H1 (cell line): ENCODE measurements around the gene DNAJB12. TPM values are rescaled to one million over a fixed set of nuclear protein-coding genes. Genes with fewer than 3 reads are reported as not detected.
A peak's percentile ranks its signal among the peaks of the same experiment; 100 is the strongest.

ENCODE experiments used
- CTCF ChIA-PET: fragments of 300-600 bp; sonication (Branson Sonifier 250); formaldehyde crosslinking; loops from one replicate; lab custom pipeline; 2021; ENCODE audit not compliant: partially characterized antibody; lab: Charles Lee
- POLR2A ChIA-PET: fragments of 300-600 bp; sonication (Branson Sonifier 250); formaldehyde crosslinking; loops from one replicate; lab custom pipeline; 2021; ENCODE audit warnings: inconsistent platforms; ENCODE audit not compliant: partially characterized antibody; lab: Charles Lee
- DNase-seq, 2 experiments: peaks; one replicate each; pipeline versions ENCODE4 v3.0.0 to v3.0.0-alpha.2; 2010 to 2022; ENCODE audit warnings: low spot score in 2 of 2, low read depth in 1 of 2, mixed read lengths in 1 of 2
- FAIRE-seq: peaks from 2 replicates; lab custom pipeline; 2011; peaks lifted over from hg19 to GRCh38; lab: Jason Lieb, UNC
- H2AFZ ChIP-seq: 2 replicates; pipeline ENCODE4 v1.8.1; 2012; ENCODE audit warnings: low read length, inconsistent platforms
- H2AK5ac ChIP-seq: 2 replicates; pipeline ENCODE4 v1.6.1; 2013; ENCODE audit warnings: low read depth, low read length
- H2BK120ac ChIP-seq: replicated peaks from 2 replicates; pipeline ENCODE3; 2013; ENCODE audit warnings: low read depth, low read length, inconsistent platforms
- H2BK12ac ChIP-seq: 2 replicates; pipeline ENCODE4 v1.6.1; 2013; ENCODE audit warnings: low read depth, low read length
- H2BK15ac ChIP-seq: 2 replicates; pipeline ENCODE4 v1.6.1; 2013; ENCODE audit warnings: low read length
- H2BK20ac ChIP-seq: 2 replicates; pipeline ENCODE4 v1.6.1; 2013; ENCODE audit warnings: low read length
- H2BK5ac ChIP-seq: 2 replicates; pipeline ENCODE4 v1.6.1; 2013; ENCODE audit warnings: low read depth, low read length
- H3K14ac ChIP-seq: 2 replicates; pipeline ENCODE4 v1.6.1; 2013; ENCODE audit warnings: inconsistent platforms; ENCODE audit not compliant: insufficient read length
- H3K18ac ChIP-seq: 2 replicates; pipeline ENCODE4 v1.6.1; 2013; ENCODE audit warnings: low read length; ENCODE audit errors: extremely low read depth
- H3K23ac ChIP-seq: 2 replicates; pipeline ENCODE4 v1.6.1; 2013; ENCODE audit warnings: inconsistent platforms; ENCODE audit not compliant: insufficient read length
- H3K23me2 ChIP-seq: 2 replicates; pipeline ENCODE4 v1.6.1; 2013; ENCODE audit warnings: low read depth, low read length
- H3K27ac ChIP-seq: 2 replicates; pipeline ENCODE4 v1.6.1; 2011; ENCODE audit warnings: low read depth, low read length, inconsistent platforms
- H3K27me3 ChIP-seq, 4 experiments: replicated peaks in 1 of 4; 1 replicate in 1 of 4; 2 replicates in 3 of 4; pipeline versions ENCODE4 v1.6.1 to v1.8.1; 2011 to 2013; ENCODE audit warnings: low read length in 3 of 4, mild to moderate bottlenecking in 3 of 4, inconsistent platforms in 2 of 4, mixed read lengths in 2 of 4, moderate library complexity in 1 of 4; ENCODE audit not compliant: control insufficient read depth in 3 of 4, insufficient read depth in 3 of 4; ENCODE audit errors: extremely low read depth in 1 of 4
- H3K36me3 ChIP-seq, 4 experiments: 2 replicates each; pipeline versions ENCODE4 v1.6.1 to v1.8.1; 2011 to 2013; ENCODE audit warnings: mild to moderate bottlenecking in 4 of 4, low read length in 3 of 4, moderate library complexity in 2 of 4, control low read depth in 1 of 4, inconsistent platforms in 1 of 4; ENCODE audit not compliant: insufficient read depth in 4 of 4, control insufficient read depth in 2 of 4
- H3K4ac ChIP-seq: replicated peaks from 2 replicates; pipeline ENCODE3; 2013; ENCODE audit warnings: low read length, low read depth, mixed read lengths, inconsistent platforms; ENCODE audit not compliant: insufficient read length
- H3K4me1 ChIP-seq, 4 experiments: replicated peaks in 1 of 4; 1 replicate in 1 of 4; 2 replicates in 3 of 4; pipeline versions ENCODE4 v1.6.1 to v1.8.1; 2011 to 2013; ENCODE audit warnings: low read length in 3 of 4, inconsistent platforms in 2 of 4, mixed read lengths in 1 of 4; ENCODE audit not compliant: insufficient read depth in 4 of 4, control insufficient read depth in 3 of 4
- H3K4me2 ChIP-seq, 2 experiments: 2 replicates each; pipeline versions ENCODE4 v1.6.1 to v1.8.1; 2011 to 2013; ENCODE audit warnings: low read depth in 2 of 2, low read length in 2 of 2, control low read depth in 1 of 2, inconsistent platforms in 1 of 2, mild to moderate bottlenecking in 1 of 2; ENCODE audit not compliant: insufficient read depth in 1 of 2
- H3K4me3 ChIP-seq, 4 experiments: fragments of 200-600, 300-600 bp in 1 of 4; sonication (generic), shearing (Covaris generic), sonication (Bioruptor Twin) in 1 of 4; 2 replicates each; pipeline versions ENCODE4 v1.5.1 to v1.8.1; 2011 to 2016; ENCODE audit warnings: low read length in 4 of 4, low read depth in 3 of 4, control low read depth in 2 of 4, inconsistent platforms in 2 of 4, mild to moderate bottlenecking in 2 of 4, mixed read lengths in 1 of 4, moderate library complexity in 1 of 4; ENCODE audit not compliant: insufficient read depth in 2 of 4; ENCODE audit errors: extremely low read depth in 1 of 4
- H3K56ac ChIP-seq: replicated peaks from 2 replicates; pipeline ENCODE3; 2013; ENCODE audit warnings: low read depth, mild to moderate bottlenecking, mixed read lengths, low read length, inconsistent platforms; ENCODE audit not compliant: insufficient read length
- H3K79me1 ChIP-seq: 2 replicates; pipeline ENCODE4 v1.6.1; 2013; ENCODE audit warnings: low read depth, low read length, control low read depth
- H3K79me2 ChIP-seq, 2 experiments: 2 replicates each; pipeline versions ENCODE4 v1.6.1 to v1.8.1; 2012 to 2013; ENCODE audit warnings: low read length in 2 of 2, mild to moderate bottlenecking in 2 of 2, inconsistent platforms in 1 of 2; ENCODE audit not compliant: insufficient read depth in 2 of 2, control insufficient read depth in 1 of 2
- H3K9ac ChIP-seq, 4 experiments: replicated peaks in 1 of 4; 1 replicate in 1 of 4; 2 replicates in 3 of 4; pipeline versions ENCODE4 v1.6.1 to v1.8.1; 2011 to 2013; ENCODE audit warnings: low read depth in 3 of 4, low read length in 3 of 4, control low read depth in 2 of 4, mild to moderate bottlenecking in 2 of 4, moderate library complexity in 2 of 4, inconsistent platforms in 1 of 4; ENCODE audit errors: extremely low read depth in 1 of 4
- H3K9me3 ChIP-seq, 2 experiments: 2 replicates each; pipeline versions ENCODE4 v1.6.1 to v1.8.1; 2012 to 2013; ENCODE audit warnings: mild to moderate bottlenecking in 2 of 2, moderate library complexity in 2 of 2, control low read depth in 1 of 2, inconsistent platforms in 1 of 2, low read depth in 1 of 2, low read length in 1 of 2, mixed read lengths in 1 of 2; ENCODE audit not compliant: insufficient read depth in 2 of 2
- H4K20me1 ChIP-seq, 2 experiments: replicated peaks in 1 of 2; 2 replicates each; pipeline versions ENCODE3 to v1.8.1; 2011 to 2013; ENCODE audit warnings: inconsistent platforms in 2 of 2, low read length in 2 of 2, mild to moderate bottlenecking in 1 of 2; ENCODE audit not compliant: insufficient read depth in 2 of 2, control insufficient read depth in 1 of 2
- H4K5ac ChIP-seq: 2 replicates; pipeline ENCODE4 v1.6.1; 2013; ENCODE audit warnings: low read length, low read depth, mixed read lengths, inconsistent platforms; ENCODE audit not compliant: insufficient read length
- H4K8ac ChIP-seq: 2 replicates; pipeline ENCODE4 v1.8.0; 2013; ENCODE audit warnings: mild to moderate bottlenecking, moderate library complexity, low read length, inconsistent platforms; ENCODE audit not compliant: insufficient read depth; ENCODE audit errors: extremely low read depth
- H4K91ac ChIP-seq: replicated peaks from 2 replicates; pipeline ENCODE3; 2013; ENCODE audit warnings: low read length, mixed read lengths, inconsistent platforms; ENCODE audit not compliant: insufficient read length
- POLR2AphosphoS5 ChIP-seq: IDR thresholded peaks from 2 replicates; pipeline ENCODE4 v1.6.1; 2011; ENCODE audit warnings: low read depth, low read length
- TEAD4 ChIP-seq: IDR thresholded peaks from 2 replicates; pipeline ENCODE4 v1.6.1; 2012; ENCODE audit warnings: low read depth, low read length, inconsistent platforms, mixed read lengths
- WGBS, 2 experiments: shearing (Covaris generic) in 1 of 2; methylation state at CpG; one replicate each; pipeline versions ENCODE4 v1.1.6 to v1.1.7; 2013 to 2015; ENCODE audit warnings: low lambda C conversion rate in 2 of 2, mixed read lengths in 2 of 2, inconsistent platforms in 1 of 2, low coverage in 1 of 2, missing lambda C conversion rate in 1 of 2; ENCODE audit not compliant: insufficient replicate concordance in 2 of 2, insufficient coverage in 1 of 2, insufficient read length in 1 of 2; ENCODE audit errors: extremely low coverage in 1 of 2, missing lambda C conversion rate in 1 of 2; 5-methylcytosine and 5-hydroxymethylcytosine counted together
- polyA plus RNA-seq, 7 experiments: library from polyadenylated mRNA; depleted of rRNA in 3 of 7; stranded (reverse) in 5 of 7; unstranded in 2 of 7; fragments of >200 nt in 5 of 7; fragments of 200-250 nt in 2 of 7; gene quantifications; 1 replicate in 5 of 7; 2 replicates in 1 of 7; 4 replicates in 1 of 7; pipeline versions ENCODE4 v1.2.1 to v1.2.3, GENCODE V29; 2011 to 2013; ENCODE audit warnings: missing spikeins in 2 of 7, mixed read lengths in 2 of 7
- total RNA-seq: library from RNA; stranded (reverse); fragmentation: NEBNext Ultra II Directional; extraction: Animal tissue kit (Norgen Biotek cat#: 25700); gene quantifications from 2 replicates; pipeline ENCODE4 v1.2.1, GENCODE V29; 2021

Gene DNAJB12
- total and polyA plus RNA-seq, 2 of the 8 experiments (the other 6 are each of a cell fraction or from before 2014, with no cell fraction given) = 10.8 to 20.5 TPM

- CTCF ChIA-PET = interaction anchor here (0.9 to 4.9 kb wide), 5 partner anchors 12 to 40 kb away, joined by 3 to 22 read pairs (median 4); partner anchors contain the start of gene DDIT4
These were observed 39.7 kb downstream of the DNAJB12 start for GRCh38 chr10:72315054-72315453.

More at GRCh38 chr10:72315054-72315453, 39.7 kb downstream of the DNAJB12 start:
- H3K23ac ChIP-seq = no peak overlapping the region
- no peak overlapping the region for H2BK15ac ChIP-seq
- no peak overlapping the region for H2AK5ac ChIP-seq
- no peak overlapping the region for H4K8ac ChIP-seq
- no peak overlapping the region for H3K4ac ChIP-seq
- H4K20me1 ChIP-seq = no peaks in the 10 kb centered on the region
- H3K79me1 ChIP-seq = no peaks in the 10 kb centered on the region
- no peak overlapping the region for H3K27ac ChIP-seq
- no peak overlapping the region for H3K9ac ChIP-seq
- H3K14ac ChIP-seq = no peak overlapping the region
- FAIRE-seq = no peak
- H4K91ac ChIP-seq = peak overlapping the region; percentile 45
- peak overlapping the region; percentile 11; the same call in 1 of the 2 replicates for H3K18ac ChIP-seq
- H3K36me3 ChIP-seq = no peaks in the 10 kb centered on the region
- peak overlapping the region; percentile 69; the same call in 1 of the 2 replicates for H2BK12ac ChIP-seq
- no peaks in the 10 kb centered on the region for H3K79me2 ChIP-seq
- H3K9me3 ChIP-seq = no peaks in the 10 kb centered on the region
- no peak overlapping the region for H3K4me3 ChIP-seq
- H2BK20ac ChIP-seq = peak overlapping the region; percentile 2; the same call in 1 of the 2 replicates
- H3K4me2 ChIP-seq = no peak overlapping the region; a peak in 1 of 4 replicates
- H2BK120ac ChIP-seq = no peak overlapping the region
- WGBS, 2 experiments = 66% methylated on average over 7 of the region's 7 CpGs; no CpG with 5 or more reads in 1 of the 2 experiments
- H3K4me1 ChIP-seq = peaks cover 6 to 26% (median 15%) of the 10 kb centered on the region in 4 experiments
- peak overlapping the region; percentile 26; the same call in 1 of the 2 replicates for H2BK5ac ChIP-seq
- no peaks in the 10 kb centered on the region for H3K27me3 ChIP-seq
- peak overlapping the region; percentile 57 for H4K5ac ChIP-seq
- 0 out of 2 replicates have a peak overlapping the region, but pooled peaks have one; percentile 66 for H2AFZ ChIP-seq
- POLR2A ChIA-PET = interaction anchor here (0.5 to 39.2 kb wide), 9 partner anchors 8 to 127 kb away, joined by 3 to 895 read pairs (median 4); partner anchors contain the start of gene DDIT4
- no peak overlapping the region for H3K56ac ChIP-seq
- TF ChIP-seq POLR2AphosphoS5 = no peak
- TF ChIP-seq TEAD4 = peak; percentile 83
- H3K23me2 ChIP-seq = no peaks in the 10 kb centered on the region; the same call in 1 of the 2 replicates
- no peak for DNase-seq
